Stomach (tissue), 9 donors: ENCODE results near the gene RIMS4. TPM values are rescaled to one million over a fixed set of nuclear protein-coding genes. Genes with fewer than 3 reads are reported as not detected.

ENCODE experiments used
- DNase-seq, 2 donors: peaks; one replicate each; pipeline versions ENCODE4 v3.0.0 to v3.0.0-alpha.2; 2013 to 2019
- H3K27ac ChIP-seq, 5 donors: fragments of 200-600 bp in 4 of 5; sonication (generic) in 4 of 5; one replicate each; pipeline ENCODE4 v1.5.1; 2013 to 2019; ENCODE audit warnings: mild to moderate bottlenecking in 1 of 5, moderate library complexity in 1 of 5
- H3K27me3 ChIP-seq, 3 donors: fragments of 200-600 bp; sonication (generic); one replicate each; pipeline ENCODE4 v1.5.1; 2017 to 2019; ENCODE audit warnings: mixed run types in 1 of 3
- H3K36me3 ChIP-seq, 4 donors: fragments of 200-600 bp; sonication (generic); 1 replicate in 3 of 4; 2 replicates in 1 of 4; pipeline ENCODE4 v1.5.1; 2016 to 2019
- H3K4me1 ChIP-seq, 4 donors: fragments of 200-600 bp; sonication (generic); one replicate each; pipeline ENCODE4 v1.5.1; 2016 to 2019
- H3K4me3 ChIP-seq, 4 donors: fragments of 200-600 bp; sonication (generic) in 3 of 4; one replicate each; pipeline ENCODE4 v1.5.1; 2016 to 2019; ENCODE audit warnings: mild to moderate bottlenecking in 1 of 4
- H3K9me3 ChIP-seq, 4 donors: fragments of 200-600 bp; sonication (generic); one replicate each; pipeline ENCODE4 v1.5.1; 2016 to 2019
- EP300 ChIP-seq: sonication (generic); formaldehyde crosslinking; IDR thresholded peaks from one replicate; pipeline ENCODE4 v1.6.1; 2017; ENCODE audit warnings: antibody characterized with exemption
- POLR2A ChIP-seq, 4 donors: fragments of 450-650 bp; IDR thresholded peaks; one replicate each; pipeline ENCODE4 v1.6.1; 2016; ENCODE audit warnings: antibody characterized with exemption in 4 of 4, control low read depth in 2 of 4, mild to moderate bottlenecking in 1 of 4, moderate library complexity in 1 of 4
- POLR2AphosphoS5 ChIP-seq, 3 donors: sonication (generic); formaldehyde crosslinking; IDR thresholded peaks; one replicate each; pipeline ENCODE4 v1.6.1; 2016; ENCODE audit warnings: antibody characterized with exemption in 3 of 3
- WGBS, 5 donors: extraction: QIAGEN DNeasy Blood & Tissue Kit in 3 of 5; methylation state at CpG; one replicate each; pipeline versions ENCODE4 v1.1.5 to v1.1.7; 2013 to 2018; 5-methylcytosine and 5-hydroxymethylcytosine counted together
- intact Hi-C: fragments of 100-400 bp; cut with DNase I; formaldehyde crosslinking; loops from one replicate; pipeline ENCODE4 v1.15.1; 2023; ENCODE audit warnings: low total_unique reads
- polyA plus RNA-seq, 3 donors: library from polyadenylated mRNA; stranded (reverse); fragments of 200-250 nt; gene quantifications; one replicate each; pipeline ENCODE4 v1.2.3, GENCODE V29; 2013
- total RNA-seq, 5 donors: library from RNA; depleted of rRNA; stranded (reverse); fragments of >200 nt; gene quantifications; one replicate each; pipeline versions ENCODE4 v1.1.0 to v1.2.3, GENCODE V29; 2014 to 2016
- TF ChIP-seq, protein P1 (sequence below), 7 experiments: fragments of 450-650 bp in 4 of 7; fragments of 200-600 bp in 3 of 7; sonication (generic) in 3 of 7; IDR thresholded peaks; one replicate each; pipeline ENCODE4 v1.5.1; 2016 to 2019; ENCODE audit warnings: antibody characterized with exemption in 7 of 7, control low read depth in 2 of 7, mild to moderate bottlenecking in 1 of 7
- donor health status: healthy with polysubstance abuse.
- donor health status: Bipolar disorder and iron deficiency.
- donor health status: healthy.

The RIMS4 gene
- total and polyA plus RNA-seq, 8 donors = 0.55 to 2.2 (median 1.5) TPM; not detected in 2

DNA sequence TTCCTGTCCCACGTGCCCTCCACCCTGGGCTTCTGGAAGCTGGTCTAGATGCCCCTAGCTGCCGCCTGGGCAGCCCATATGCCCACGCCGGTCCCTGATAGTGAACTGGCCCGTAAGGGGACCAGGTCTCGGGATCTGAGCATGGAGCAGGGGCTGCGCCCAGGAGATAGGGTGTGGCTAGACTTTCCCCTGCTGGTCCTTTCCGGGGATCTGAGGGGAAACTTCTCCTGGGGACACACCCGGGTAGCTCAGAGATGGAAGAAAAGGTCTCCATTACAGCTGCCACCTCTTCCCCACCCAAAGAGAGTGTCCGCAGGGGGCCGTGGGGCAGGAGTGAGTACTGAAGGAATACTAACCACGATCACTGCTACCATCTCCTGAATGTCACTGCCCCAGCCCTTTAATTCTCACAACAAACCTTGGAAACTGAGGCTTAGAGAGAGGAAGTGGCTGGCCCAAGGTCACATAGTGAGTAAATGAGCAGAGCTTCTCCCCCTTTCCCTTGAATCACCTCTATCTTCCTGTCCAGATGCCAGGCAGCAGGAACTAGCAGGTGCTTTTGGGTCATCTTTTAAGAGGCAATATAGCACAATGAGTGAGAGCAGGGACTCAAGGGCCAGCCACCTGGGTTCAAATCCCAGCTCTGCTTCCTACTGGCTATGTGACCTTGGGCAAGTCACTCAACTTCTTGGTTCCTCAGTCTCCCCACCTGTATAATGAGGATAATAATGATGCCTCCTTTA lies 107.0 kb downstream of the RIMS4 start:
- Histone ChIP-seq H3K4me1 (peaks cover 12 to 48% (median 32%) of the 10 kb centered on the region in 4 donors), H3K4me3 (no peak overlapping the region), H3K36me3 (no peaks in the 10 kb centered on the region), H3K9me3 (no peaks in the 10 kb centered on the region), H3K27me3 (no peaks in the 10 kb centered on the region), H3K27ac (peak overlapping the region; percentile 3 to 73 (median 57))
- intact Hi-C loops = no loop called here
- 31 to 55% (median 43%) methylated on average over 6 to 12 of the region's 12 CpGs for WGBS, 5 donors
- DNase-seq = no peak
- TF ChIP-seq POLR2AphosphoS5 (IDR thresholded peaks at IDR 0.05) (no peak), POLR2A (IDR thresholded peaks at IDR 0.05) (no peak), EP300 (no peak)
- TF ChIP-seq, protein P1, sequence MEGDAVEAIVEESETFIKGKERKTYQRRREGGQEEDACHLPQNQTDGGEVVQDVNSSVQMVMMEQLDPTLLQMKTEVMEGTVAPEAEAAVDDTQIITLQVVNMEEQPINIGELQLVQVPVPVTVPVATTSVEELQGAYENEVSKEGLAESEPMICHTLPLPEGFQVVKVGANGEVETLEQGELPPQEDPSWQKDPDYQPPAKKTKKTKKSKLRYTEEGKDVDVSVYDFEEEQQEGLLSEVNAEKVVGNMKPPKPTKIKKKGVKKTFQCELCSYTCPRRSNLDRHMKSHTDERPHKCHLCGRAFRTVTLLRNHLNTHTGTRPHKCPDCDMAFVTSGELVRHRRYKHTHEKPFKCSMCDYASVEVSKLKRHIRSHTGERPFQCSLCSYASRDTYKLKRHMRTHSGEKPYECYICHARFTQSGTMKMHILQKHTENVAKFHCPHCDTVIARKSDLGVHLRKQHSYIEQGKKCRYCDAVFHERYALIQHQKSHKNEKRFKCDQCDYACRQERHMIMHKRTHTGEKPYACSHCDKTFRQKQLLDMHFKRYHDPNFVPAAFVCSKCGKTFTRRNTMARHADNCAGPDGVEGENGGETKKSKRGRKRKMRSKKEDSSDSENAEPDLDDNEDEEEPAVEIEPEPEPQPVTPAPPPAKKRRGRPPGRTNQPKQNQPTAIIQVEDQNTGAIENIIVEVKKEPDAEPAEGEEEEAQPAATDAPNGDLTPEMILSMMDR (IDR thresholded peaks at IDR 0.05) = no peak

DNA sequence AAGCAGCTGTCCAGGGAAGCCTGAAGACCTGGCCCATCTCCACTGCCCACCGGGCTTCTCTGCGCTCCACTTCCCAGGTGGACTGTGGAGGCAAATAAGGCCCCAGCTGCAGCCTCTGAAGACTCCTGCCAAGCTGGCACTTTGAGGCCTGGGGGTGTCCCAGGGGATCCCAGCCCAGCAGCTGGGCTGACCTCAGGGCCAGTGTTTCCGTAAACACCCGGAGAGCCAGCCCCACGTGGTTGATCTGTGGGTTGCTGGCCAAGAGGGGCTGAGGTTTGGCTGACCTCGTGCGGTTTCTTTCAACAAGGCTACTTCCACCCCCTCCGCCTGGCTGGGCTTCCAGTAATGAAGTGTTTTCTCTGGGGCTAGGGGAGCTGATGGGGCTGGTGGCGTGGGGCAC lies 107.6 kb downstream of the RIMS4 start:
- peak overlapping the region; percentile 3 to 73 (median 57) for H3K27ac ChIP-seq
- peak; percentile 82 to 88 for DNase-seq
- H3K4me1 ChIP-seq = peaks cover 12 to 48% (median 32%) of the 10 kb centered on the region in 4 donors
- no peaks in the 10 kb centered on the region for H3K36me3 ChIP-seq
- no peaks in the 10 kb centered on the region for H3K27me3 ChIP-seq
- no peaks in the 10 kb centered on the region for H3K9me3 ChIP-seq
- 5 to 18% (median 9%) methylated on average over 2 to 9 of the region's 9 CpGs for WGBS, 5 donors
- peak; percentile 50 to 64 (median 61) for TF ChIP-seq POLR2AphosphoS5 (IDR thresholded peaks at IDR 0.05)
- TF ChIP-seq, protein P1 (IDR thresholded peaks at IDR 0.05) = no peak
- TF ChIP-seq EP300 = peak; percentile 50
- TF ChIP-seq POLR2A (IDR thresholded peaks at IDR 0.05) = no peak
- no peak overlapping the region for H3K4me3 ChIP-seq
- intact Hi-C loops = no loop called here

DNA sequence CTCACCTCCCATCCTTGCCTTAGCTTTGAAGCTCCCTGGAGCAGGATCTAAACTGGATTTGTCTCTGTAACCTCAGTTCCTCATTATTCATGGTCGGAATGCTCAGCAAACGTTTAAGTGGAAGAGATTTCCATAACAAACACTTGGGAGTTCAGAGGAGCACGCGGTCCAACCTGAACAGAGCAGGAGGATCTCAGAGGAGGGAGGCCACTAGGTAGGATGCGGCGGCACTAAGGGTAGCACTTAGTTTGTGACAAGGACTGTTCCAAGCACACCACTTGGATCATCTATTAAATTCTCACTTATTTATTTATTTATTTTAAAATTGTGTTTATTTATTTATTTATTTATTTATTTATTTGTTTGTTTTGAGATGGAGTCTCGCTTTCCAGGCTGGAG lies 108.5 kb downstream of the RIMS4 start:
- Histone ChIP-seq H3K27me3 (no peaks in the 10 kb centered on the region), H3K4me1 (peaks cover 12 to 47% (median 32%) of the 10 kb centered on the region in 4 donors), H3K27ac (no peak overlapping the region), H3K36me3 (no peaks in the 10 kb centered on the region), H3K4me3 (no peak overlapping the region), H3K9me3 (no peaks in the 10 kb centered on the region)
- WGBS, 5 donors = 74 to 79% (median 77%) methylated on average over 7 of the region's 7 CpGs
- no peak for DNase-seq
- intact Hi-C loops = no loop called here
- TF ChIP-seq, protein P1 (IDR thresholded peaks at IDR 0.05) = no peak
- TF ChIP-seq POLR2AphosphoS5 (IDR thresholded peaks at IDR 0.05) (no peak), POLR2A (IDR thresholded peaks at IDR 0.05) (no peak), EP300 (no peak)

Other genes with a start within 250 kb of the RIMS4 start
- gene PKIG, start 228.0 kb downstream of the RIMS4 start, total RNA-seq = 100 to 1,000 TPM in 1 of 5 donors, 10 to 100 TPM in 4; 17.4 to 113 (median 41.7) TPM
- gene PKIG, start 228.0 kb downstream of the RIMS4 start, polyA plus RNA-seq = 100 to 1,000 TPM in 1 of 3 donors, 10 to 100 TPM in 2; 52.0 to 124 (median 86.9) TPM
- 100 to 1,000 TPM in 1 of 5 donors, 10 to 100 TPM in 3, 1 to 10 TPM in 1; 2.3 to 165 (median 22.3) TPM for gene ADA, start 158.8 kb downstream of the RIMS4 start, total RNA-seq
- 10 to 100 TPM; 27.9 to 81.0 (median 53.1) TPM for gene ADA, start 158.8 kb downstream of the RIMS4 start, polyA plus RNA-seq
- 100 to 1,000 TPM in 1 of 5 donors, 10 to 100 TPM in 1, not detected in 3; 19.9 to 193 TPM for gene CCN5, start 95.2 kb downstream of the RIMS4 start, total RNA-seq
- 1 to 10 TPM; 2.5 to 8.2 (median 3.4) TPM for gene CCN5, start 95.2 kb downstream of the RIMS4 start, polyA plus RNA-seq
- gene KCNK15, start 64.7 kb downstream of the RIMS4 start, total RNA-seq = 1 to 10 TPM in 3 of 5 donors, not detected in 2; 1.5 to 7.7 (median 4.5) TPM
- 1 to 10 TPM in 1 of 3 donors, under 1 TPM in 2; 0.46 to 2.6 (median 0.78) TPM for gene KCNK15, start 64.7 kb downstream of the RIMS4 start, polyA plus RNA-seq
- 100 to 1,000 TPM in 3 of 5 donors, 10 to 100 TPM in 2; 52.2 to 131 (median 109) TPM for gene YWHAB, start 75.2 kb upstream of the RIMS4 start, total RNA-seq
- 100 to 1,000 TPM in 1 of 3 donors, 10 to 100 TPM in 2; 71.8 to 135 (median 76.9) TPM for gene YWHAB, start 75.2 kb upstream of the RIMS4 start, polyA plus RNA-seq
- gene PABPC1L, start 99.5 kb upstream of the RIMS4 start, total RNA-seq = 100 to 1,000 TPM in 1 of 5 donors, 10 to 100 TPM in 3, 1 to 10 TPM in 1; 8.6 to 106 (median 32.0) TPM
- gene PABPC1L, start 99.5 kb upstream of the RIMS4 start, polyA plus RNA-seq = 10 to 100 TPM; 15.0 to 38.9 (median 23.3) TPM
- 10 to 100 TPM in 1 of 5 donors, 1 to 10 TPM in 4; 1.7 to 11.6 (median 4.9) TPM for gene TOMM34, start 149.9 kb upstream of the RIMS4 start, total RNA-seq
- 10 to 100 TPM; 14.4 to 15.7 (median 15.4) TPM for gene TOMM34, start 149.9 kb upstream of the RIMS4 start, polyA plus RNA-seq
- 10 to 100 TPM; 16.5 to 49.6 (median 22.3) TPM for gene STK4, start 156.0 kb upstream of the RIMS4 start, total RNA-seq
- gene STK4, start 156.0 kb upstream of the RIMS4 start, polyA plus RNA-seq = 1 to 10 TPM; 4.8 to 6.5 (median 6.4) TPM